Natural killer cell treated with Interleukin-12 subunit alpha and Interleukin-12 subunit beta and Interleukin-15 and Interleukin-18, amount 100 ng/mL, for 72 hours (primary cell): ENCODE data around the gene SLC29A2. TPM values are rescaled to one million over a fixed set of nuclear protein-coding genes. Genes with fewer than 3 reads are reported as not detected.

Experiments used
- ATAC-seq, 2 donors: fragments of 150-1000 bp; cut with Tn5 transposase in 1 of 2; sonication (Bioruptor Pico), chemical (Tn5 transposase) in 1 of 2; 2 replicates each; pipeline ENCODE4 v1.10.0; 2021
- DNase-seq: peaks from one replicate; pipeline ENCODE4 v3.0.0; 2022; ENCODE audit warnings: low spot score
- H3K27ac Mint-ChIP-seq, 2 donors: 1 replicate in 1 of 2; 2 replicates in 1 of 2; pipeline ENCODE4 v1.8.0; 2022; ENCODE audit warnings: mixed read lengths in 2 of 2, mild to moderate bottlenecking in 1 of 2, moderate library complexity in 1 of 2
- H3K27me3 Mint-ChIP-seq, 2 donors: 1 replicate in 1 of 2; 2 replicates in 1 of 2; pipeline ENCODE4 v1.8.0; 2022; ENCODE audit warnings: mixed read lengths in 2 of 2
- H3K36me3 Mint-ChIP-seq: one replicate; pipeline ENCODE4 v1.8.0; 2022; ENCODE audit warnings: mixed read lengths
- H3K4me1 Mint-ChIP-seq, 2 donors: 1 replicate in 1 of 2; 2 replicates in 1 of 2; pipeline ENCODE4 v1.8.0; 2022; ENCODE audit warnings: low read depth in 2 of 2, mixed read lengths in 2 of 2, mild to moderate bottlenecking in 1 of 2
- H3K4me3 Mint-ChIP-seq: one replicate; pipeline ENCODE4 v1.8.0; 2022; ENCODE audit warnings: mixed read lengths
- H3K9me3 Mint-ChIP-seq: 2 replicates; pipeline ENCODE4 v1.8.0; 2022; ENCODE audit warnings: mixed read lengths
- total RNA-seq, 2 donors: library from RNA; stranded (reverse); gene quantifications; one replicate each; pipeline ENCODE4 v1.2.3, GENCODE V29; 2022

Gene SLC29A2
- total RNA-seq, 2 donors from 2014 or later = 2.4 to 13.6 TPM

DNA sequence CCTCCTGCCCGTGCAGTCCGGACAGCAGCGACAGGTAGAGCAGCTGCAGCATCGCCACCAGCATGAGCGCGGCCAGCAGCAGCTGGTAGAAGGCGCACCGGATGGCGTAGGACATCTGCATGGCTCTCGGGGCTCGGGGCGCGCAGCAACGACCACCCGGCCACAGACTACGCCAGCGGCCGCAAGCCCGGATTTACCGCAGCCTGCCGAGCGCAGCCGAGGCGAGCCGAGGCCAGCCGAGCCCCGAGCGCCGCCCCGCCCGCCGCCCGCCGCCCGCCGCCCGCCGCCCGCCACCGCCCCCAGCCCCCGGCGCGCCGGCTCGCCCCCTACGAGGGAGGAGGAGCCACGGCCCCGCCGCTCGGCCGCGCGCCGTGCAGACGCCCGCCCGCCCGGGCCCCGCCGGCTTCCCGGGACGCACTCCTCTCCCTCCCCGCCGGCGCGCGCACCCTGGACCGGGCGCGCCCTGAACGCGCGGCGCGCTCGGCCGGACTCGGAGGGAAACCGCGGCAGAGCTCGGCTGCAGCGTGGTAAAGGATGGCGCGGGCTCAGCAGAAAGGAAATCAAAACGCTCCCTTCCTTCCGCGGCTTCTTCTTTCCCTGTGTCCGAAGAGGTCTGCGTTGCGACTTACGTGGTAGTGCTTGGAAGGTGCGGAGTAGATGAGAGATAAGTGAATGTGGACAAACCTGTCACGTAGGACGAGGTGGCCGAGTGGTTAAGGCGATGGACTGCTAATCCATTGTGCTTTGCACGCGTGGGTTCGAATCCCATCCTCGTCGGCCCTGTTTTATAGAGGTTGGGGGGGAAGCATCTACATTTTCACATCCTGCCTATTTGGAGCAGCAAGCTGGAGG lies 23.9 kb downstream of the SLC29A2 start, which contains the start of gene B4GAT1:
Gene B4GAT1, minus strand, starts transcription at position 205 of the 852 bp plus-strand sequence. Its CDS starts 84 bp downstream, at position 121.
- H3K27ac Mint-ChIP-seq = peak within 1 kb of the TSS; percentile 89 to 99
- peaks cover 0 to 2% of the 10 kb centered on the region in 2 donors for H3K27me3 Mint-ChIP-seq
- peaks cover 29 to 39% of the 10 kb centered on the region in 2 donors for H3K4me1 Mint-ChIP-seq
- peaks cover 7% of the 10 kb centered on the region for H3K36me3 Mint-ChIP-seq
- ATAC-seq (peak; percentile 76 to 80), DNase-seq (peak; percentile 83)
- H3K9me3 Mint-ChIP-seq = no peaks in the 10 kb centered on the region
- peak within 1 kb of the TSS; percentile 89 for H3K4me3 Mint-ChIP-seq

DNA sequence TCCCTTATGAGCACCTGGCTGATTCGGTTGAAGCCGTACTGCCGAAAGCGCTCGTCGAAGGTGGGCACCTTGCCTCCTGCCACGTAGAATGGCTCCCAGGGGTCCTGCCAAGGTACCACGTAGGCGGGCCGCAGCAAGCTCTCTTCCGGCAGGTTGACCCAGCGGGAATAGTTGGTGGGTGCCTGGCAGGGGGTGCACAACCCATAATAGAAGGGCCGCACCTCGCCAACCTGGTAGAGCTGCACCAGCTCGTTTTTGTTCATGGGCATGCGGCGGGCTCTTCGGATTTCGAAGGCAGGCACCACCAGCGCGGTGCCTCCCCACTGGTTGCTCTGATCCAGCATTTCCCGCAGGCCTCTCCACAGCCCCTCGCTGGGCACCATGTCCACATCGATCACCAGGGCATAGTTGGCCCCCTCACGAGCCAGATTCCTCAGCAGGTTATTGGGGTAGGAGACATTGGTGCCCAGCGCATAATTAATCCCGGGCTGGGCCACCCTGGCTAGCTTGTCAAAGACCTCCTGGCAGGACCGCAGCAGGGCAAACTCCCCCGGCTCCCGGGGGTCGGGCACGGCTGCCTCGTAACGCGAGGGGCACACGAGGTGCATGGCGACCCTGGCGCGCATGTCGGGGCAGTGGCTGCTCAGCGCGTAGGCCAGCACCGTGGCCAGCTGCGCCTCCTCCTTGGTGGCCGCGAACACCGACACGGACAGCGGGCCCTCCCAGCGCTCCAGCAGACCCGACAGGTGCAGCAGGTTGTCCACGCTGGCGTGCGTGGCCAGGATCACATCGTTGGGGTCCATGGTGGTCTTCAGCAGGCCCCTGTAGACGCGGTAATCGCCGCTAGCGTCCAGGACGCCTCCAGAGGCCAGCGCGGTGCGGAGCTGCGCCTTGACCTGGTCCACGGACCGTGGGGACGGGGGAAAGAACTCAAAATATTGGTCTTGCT lies 24.8 kb downstream of the SLC29A2 start:
- Mint-ChIP-seq H3K27ac (no peak overlapping the region), H3K9me3 (no peaks in the 10 kb centered on the region), H3K27me3 (peaks cover 0 to 2% of the 10 kb centered on the region in 2 donors), H3K4me1 (peaks cover 29 to 44% of the 10 kb centered on the region in 2 donors), H3K4me3 (peak overlapping the region; percentile 96), H3K36me3 (peaks cover 14% of the 10 kb centered on the region)
- ATAC-seq (no peak), DNase-seq (no peak)

DNA sequence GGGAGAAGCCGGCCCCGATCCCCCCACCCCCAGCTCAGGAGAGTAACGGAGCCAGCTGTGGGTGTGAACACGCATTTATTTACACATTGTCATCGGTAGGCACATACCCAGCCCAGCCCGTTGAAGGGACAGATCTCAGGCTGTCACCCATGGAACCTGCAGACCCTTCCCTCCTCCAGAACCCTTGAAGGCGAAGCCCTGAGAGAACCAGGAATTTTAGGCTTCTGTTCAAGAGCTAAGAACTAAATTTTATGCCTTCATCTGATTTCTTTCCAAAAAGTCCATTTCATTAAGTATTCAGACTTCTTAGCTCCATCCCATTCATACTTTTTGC lies 26.3 kb downstream of the SLC29A2 start:
- peak overlapping the region; percentile 96 for H3K4me3 Mint-ChIP-seq
- peaks cover 0 to 2% of the 10 kb centered on the region in 2 donors for H3K27me3 Mint-ChIP-seq
- peaks cover 20% of the 10 kb centered on the region for H3K36me3 Mint-ChIP-seq
- DNase-seq = no peak
- H3K27ac Mint-ChIP-seq = peak overlapping the region; percentile 91 to 96
- peaks cover 29 to 48% of the 10 kb centered on the region in 2 donors for H3K4me1 Mint-ChIP-seq
- H3K9me3 Mint-ChIP-seq = no peaks in the 10 kb centered on the region
- no peak for ATAC-seq

DNA sequence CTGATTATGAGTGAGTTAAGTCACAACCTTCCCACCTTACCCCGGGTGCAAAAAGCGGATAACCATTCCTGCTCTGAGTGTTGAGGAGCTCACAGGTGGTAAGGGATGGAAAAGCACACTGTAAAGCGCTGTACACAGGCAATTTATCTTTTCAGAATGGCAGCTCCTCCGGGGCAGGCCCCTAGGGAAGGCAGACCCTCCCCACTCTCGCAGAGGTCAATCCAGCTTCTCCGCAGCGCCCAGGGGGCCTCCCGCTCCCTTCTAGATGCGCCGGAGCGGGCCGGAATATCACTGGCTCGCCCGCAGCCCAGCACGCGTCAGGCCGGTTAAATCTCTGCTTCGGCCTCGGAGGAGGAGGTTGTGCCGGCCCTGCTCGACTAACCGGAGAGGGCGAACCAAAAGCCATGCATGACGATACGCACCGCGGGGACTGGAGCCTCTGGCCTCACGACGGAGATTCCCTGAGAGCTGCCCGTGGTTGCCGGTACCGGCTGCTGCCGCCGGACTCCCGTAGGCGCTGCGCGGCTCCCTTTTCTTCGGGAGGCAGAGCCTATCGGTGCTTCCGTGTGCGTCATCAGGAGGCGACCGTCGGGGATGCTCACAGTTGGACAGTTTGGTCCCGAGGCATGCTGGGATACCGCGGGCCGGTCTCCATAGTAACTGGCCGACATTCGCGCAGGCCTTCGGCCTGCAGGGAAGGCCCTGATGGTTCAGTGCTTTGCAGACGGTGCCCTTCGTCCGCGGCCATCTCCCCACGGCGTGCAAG lies 26.8 kb downstream of the SLC29A2 start, which contains the start of gene BRMS1:
Gene BRMS1, minus strand, starts transcription at position 555 of the 766 bp plus-strand sequence. CDS start 2,870 bp downstream, outside the sequence.
- Mint-ChIP-seq H3K4me1 (peaks cover 29 to 48% of the 10 kb centered on the region in 2 donors), H3K27me3 (peaks cover 0 to 2% of the 10 kb centered on the region in 2 donors), H3K36me3 (peaks cover 20% of the 10 kb centered on the region), H3K9me3 (no peaks in the 10 kb centered on the region), H3K4me3 (peak within 1 kb of the TSS; percentile 96), H3K27ac (peak within 1 kb of the TSS; percentile 91 to 96)
- ATAC-seq (peak; percentile 90 to 93), DNase-seq (peak; percentile 97)

DNA sequence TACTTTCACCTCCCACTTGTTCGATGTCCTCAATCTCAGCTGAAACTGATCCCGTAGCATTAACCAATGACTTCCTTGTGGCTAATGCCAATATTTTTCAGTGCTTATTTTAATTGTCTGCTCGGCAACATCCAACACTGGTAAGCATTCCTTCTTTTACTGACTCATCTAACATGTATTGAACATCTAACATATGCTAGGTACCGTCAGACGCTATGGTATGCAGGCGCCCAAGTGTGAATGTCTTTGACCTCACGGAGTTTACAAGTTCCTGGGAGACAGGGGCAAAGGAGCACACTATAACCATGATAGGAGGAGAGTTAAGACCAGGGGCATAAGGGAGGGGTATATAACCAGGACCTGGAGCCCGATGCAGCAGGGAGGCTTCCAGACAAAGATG lies 28.4 kb downstream of the SLC29A2 start:
- DNase-seq = no peak
- no peak for ATAC-seq
- peak overlapping the region; percentile 96 for H3K4me3 Mint-ChIP-seq
- H3K36me3 Mint-ChIP-seq = peaks cover 24% of the 10 kb centered on the region
- H3K9me3 Mint-ChIP-seq = no peaks in the 10 kb centered on the region
- peaks cover 28 to 46% of the 10 kb centered on the region in 2 donors for H3K4me1 Mint-ChIP-seq
- H3K27ac Mint-ChIP-seq = peak overlapping the region in 1 of 2 donors; percentile 91
- peaks cover 0 to 2% of the 10 kb centered on the region in 2 donors for H3K27me3 Mint-ChIP-seq

DNA sequence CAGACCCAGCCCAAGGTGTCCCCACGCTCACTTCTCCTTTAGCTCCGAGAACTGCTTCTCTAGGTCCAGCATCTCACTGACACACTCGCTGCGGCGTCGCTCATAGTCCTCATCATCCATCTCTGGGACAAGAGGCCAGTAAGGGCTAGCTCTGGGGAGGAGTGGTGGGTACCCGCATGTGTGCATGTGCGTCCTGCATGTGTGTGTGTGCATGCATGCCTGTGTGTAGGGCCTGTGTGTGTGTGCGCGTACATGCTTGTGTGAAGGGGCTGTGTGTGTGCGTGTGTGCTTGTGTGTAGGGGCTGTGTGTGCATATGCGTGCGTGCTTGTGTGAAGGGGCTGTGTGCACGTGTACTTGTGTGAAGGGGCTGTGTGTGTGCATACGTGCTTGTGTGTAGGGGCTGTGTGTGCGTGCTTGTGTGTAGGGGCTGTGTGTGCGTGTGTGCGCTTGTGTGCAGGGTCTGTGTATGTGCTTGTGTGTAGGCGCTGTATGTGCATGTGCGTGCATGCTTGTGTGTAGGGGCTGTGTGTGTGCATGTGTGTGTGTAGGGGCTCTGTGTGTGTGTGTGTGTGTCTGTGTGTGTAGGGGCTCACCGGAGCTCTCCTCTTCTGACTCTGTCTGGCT lies 29.9 kb downstream of the SLC29A2 start:
- H3K27me3 Mint-ChIP-seq = no peaks in the 10 kb centered on the region
- no peak overlapping the region for H3K27ac Mint-ChIP-seq
- ATAC-seq = no peak
- H3K4me3 Mint-ChIP-seq = no peak overlapping the region
- peaks cover 24% of the 10 kb centered on the region for H3K36me3 Mint-ChIP-seq
- peaks cover 33 to 51% of the 10 kb centered on the region in 2 donors for H3K4me1 Mint-ChIP-seq
- H3K9me3 Mint-ChIP-seq = no peaks in the 10 kb centered on the region
- no peak for DNase-seq

DNA sequence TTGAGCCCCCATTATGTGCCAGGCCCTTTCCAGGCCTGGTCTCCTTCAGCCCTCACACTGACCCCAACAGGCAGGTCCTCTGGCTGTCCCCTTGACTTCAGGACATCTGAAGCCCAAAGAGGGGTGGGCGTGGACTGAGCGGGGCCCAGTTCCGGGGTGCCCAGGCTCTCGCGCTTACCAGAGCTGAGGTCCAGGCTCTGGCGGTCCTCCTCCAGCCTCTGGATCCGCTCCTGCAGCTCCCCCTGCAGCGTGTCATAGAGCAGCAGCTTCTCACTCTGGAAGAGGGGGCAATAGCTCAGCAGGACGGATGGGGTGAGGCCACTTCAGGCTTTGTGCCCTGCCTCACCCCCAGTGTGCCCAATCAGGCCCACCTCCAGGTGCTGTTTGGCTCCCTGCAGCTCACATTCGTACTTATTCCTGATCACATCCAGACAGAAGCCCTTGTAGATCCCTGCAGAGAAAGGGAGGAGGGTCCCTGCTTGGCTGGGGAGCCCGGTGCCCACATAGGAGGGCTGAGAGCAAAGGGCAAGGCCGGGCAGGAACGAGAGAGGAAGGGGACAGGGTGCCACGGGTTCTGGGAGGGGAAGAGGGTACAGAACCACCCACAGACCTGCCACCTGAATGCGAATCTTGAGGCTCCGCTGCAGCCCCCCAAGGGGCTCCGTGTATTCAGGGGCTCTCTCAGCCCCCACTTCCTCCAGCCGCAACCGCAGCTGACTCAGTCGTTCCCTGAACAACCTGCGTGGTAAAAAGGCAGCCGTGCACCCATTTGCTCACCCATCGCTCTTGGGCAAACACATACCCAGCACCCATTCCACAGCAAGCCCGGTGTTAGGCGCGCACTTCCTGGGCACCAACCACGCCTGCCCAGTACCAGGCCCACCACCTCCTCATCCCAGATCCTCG lies 30.7 kb downstream of the SLC29A2 start:
- H3K27me3 Mint-ChIP-seq = peaks cover 0 to 4% of the 10 kb centered on the region in 2 donors
- H3K4me3 Mint-ChIP-seq = no peak overlapping the region
- no peak overlapping the region for H3K27ac Mint-ChIP-seq
- no peak for ATAC-seq
- DNase-seq = no peak
- no peaks in the 10 kb centered on the region for H3K9me3 Mint-ChIP-seq
- H3K36me3 Mint-ChIP-seq = peaks cover 24% of the 10 kb centered on the region
- peaks cover 38 to 57% of the 10 kb centered on the region in 2 donors for H3K4me1 Mint-ChIP-seq

DNA sequence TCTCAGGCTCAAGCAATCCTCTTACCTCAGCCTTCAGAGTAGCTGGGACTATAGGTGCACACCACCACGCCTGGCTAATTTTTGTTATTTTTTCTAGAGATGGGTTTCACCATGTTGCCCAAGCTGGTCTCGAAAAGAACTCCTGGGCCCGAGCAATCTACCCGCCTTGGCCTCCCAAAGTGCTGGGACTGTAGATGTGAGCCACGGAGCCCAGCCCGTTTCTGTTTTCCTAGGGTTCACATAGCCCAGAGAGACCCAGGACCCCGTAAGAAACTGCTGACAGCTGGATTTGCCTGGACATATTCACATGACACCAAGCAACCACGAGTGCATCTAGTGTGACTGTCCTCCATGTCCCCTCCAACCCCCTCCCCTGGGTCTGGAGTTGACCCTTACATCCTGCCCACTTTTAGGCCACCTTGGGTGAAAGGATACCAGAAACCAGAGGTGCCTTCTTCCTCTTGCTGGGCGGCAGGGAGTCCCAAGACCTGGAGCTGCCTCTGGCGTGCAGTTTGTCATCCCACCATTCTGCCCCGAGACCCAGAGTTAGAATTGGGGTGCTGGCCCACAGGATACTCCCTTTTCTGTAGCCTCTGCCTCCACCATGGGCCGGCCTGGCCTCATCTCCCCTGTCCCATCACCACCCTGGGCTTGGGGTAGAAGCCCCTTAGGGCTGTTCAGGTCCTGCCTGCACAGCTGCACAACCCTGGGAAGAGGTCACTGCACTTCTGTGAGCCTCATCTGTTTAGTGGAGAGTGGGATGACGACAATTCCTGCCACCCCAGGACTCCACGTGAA lies 31.7 kb downstream of the SLC29A2 start:
- no peak for ATAC-seq
- peaks cover 36 to 48% of the 10 kb centered on the region in 2 donors for H3K4me1 Mint-ChIP-seq
- no peaks in the 10 kb centered on the region for H3K9me3 Mint-ChIP-seq
- H3K27ac Mint-ChIP-seq = no peak overlapping the region
- H3K36me3 Mint-ChIP-seq = peaks cover 24% of the 10 kb centered on the region
- H3K4me3 Mint-ChIP-seq = no peak overlapping the region
- H3K27me3 Mint-ChIP-seq = peaks cover 0 to 6% of the 10 kb centered on the region in 2 donors
- no peak for DNase-seq

DNA sequence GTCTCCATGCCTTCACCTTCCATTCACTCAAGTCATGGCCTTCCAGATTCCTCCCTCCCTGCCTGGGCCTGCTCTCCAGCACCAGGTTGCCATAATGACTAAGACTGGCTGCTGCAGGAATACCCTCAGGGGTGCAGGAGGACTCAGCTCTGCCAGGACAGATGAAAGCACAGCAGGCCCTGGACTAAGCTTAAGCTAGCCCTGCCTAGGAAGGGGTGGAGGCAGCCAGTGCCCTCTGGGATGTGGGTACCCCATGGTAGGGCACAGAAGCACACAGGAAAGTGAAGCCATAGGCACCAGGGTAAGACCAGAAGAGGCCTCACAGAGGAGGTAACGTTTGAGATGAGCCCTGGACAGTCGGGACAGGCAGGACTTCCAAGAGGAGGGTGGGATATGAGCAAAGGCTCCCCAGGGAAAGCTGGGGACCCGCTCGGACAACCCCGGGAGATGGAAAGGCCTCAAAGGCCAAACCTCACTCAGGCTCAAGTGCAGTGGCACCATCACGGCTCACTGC lies 32.3 kb downstream of the SLC29A2 start:
- Mint-ChIP-seq H3K27me3 (peaks cover 0 to 7% of the 10 kb centered on the region in 2 donors), H3K4me1 (peaks cover 32 to 42% of the 10 kb centered on the region in 2 donors), H3K4me3 (no peak overlapping the region), H3K9me3 (no peaks in the 10 kb centered on the region), H3K36me3 (peaks cover 24% of the 10 kb centered on the region), H3K27ac (no peak overlapping the region)
- ATAC-seq (no peak), DNase-seq (no peak)

DNA sequence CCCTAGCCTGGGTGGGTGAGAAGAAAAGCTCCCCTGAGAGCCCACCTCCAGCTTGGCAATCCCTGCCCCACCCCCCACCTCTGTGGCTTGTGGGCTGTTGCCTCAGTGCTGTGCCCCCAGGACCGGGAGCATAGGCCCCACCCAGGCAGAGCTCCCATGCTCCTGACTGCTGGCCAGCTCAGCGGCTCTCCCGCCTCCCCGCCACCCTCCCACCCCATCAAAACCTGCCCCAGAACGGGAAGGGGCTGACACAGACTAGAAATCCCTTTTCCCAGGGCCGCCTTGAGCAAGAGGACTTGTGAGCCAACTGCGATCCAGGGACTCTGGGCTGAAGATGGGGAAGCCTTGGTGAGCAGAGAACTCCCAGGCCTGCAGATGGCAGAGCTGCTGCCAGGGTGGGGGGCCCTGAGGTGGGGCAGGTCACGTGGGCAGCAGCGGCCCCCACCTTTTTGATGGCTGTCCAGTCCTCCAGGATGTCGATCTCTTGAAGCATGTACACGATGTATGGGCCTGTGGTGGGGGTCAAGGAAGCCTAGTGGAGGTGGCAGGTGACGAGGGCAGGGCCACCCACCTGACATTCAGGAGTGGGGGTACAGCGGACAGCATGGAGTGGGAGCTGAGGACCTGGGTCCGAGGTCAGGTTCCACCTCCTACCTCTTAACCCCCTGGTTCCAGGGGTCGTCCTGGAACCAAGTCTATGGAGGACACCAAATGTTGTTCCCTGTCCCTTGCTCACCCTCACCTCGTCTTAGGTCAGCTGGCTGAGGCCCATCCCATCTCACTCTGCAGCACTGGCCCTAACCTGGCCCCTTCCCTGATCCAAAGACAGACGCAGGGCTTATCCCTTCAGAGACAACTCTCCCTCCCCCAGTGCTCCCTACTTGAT lies 33.0 kb downstream of the SLC29A2 start:
- Mint-ChIP-seq H3K4me3 (no peak overlapping the region), H3K36me3 (peaks cover 24% of the 10 kb centered on the region), H3K9me3 (no peaks in the 10 kb centered on the region), H3K4me1 (peaks cover 29 to 35% of the 10 kb centered on the region in 2 donors), H3K27me3 (peaks cover 0 to 9% of the 10 kb centered on the region in 2 donors), H3K27ac (no peak overlapping the region)
- ATAC-seq (no peak), DNase-seq (no peak)
